Fibroblast of upper back skin (primary cell): ENCODE measurements around the gene CPXM2.
A peak's percentile ranks its signal among the peaks of the same experiment; 100 is the strongest.

Experiments
- DNase-seq: peaks from one replicate; pipeline ENCODE4 v3.0.0-alpha.2; 2013

CPXM2 gene

GRCh38 chr10:123904834-123905409 lies 13.3 kb upstream of the CPXM2 start:
- no peak for DNase-seq

GRCh38 chr10:123903621-123904020 lies 12.0 kb upstream of the CPXM2 start:
- no peak for DNase-seq

- no peak for DNase-seq
Observed at GRCh38 chr10:123901621-123902020, 10.0 kb upstream of the CPXM2 start.

GRCh38 chr10:123897146-123897545 lies 5.5 kb upstream of the CPXM2 start:
- DNase-seq, result no peak

GRCh38 chr10:123896246-123896927 lies 4.8 kb upstream of the CPXM2 start:
- no peak for DNase-seq

GRCh38 chr10:123893651-123894050 lies 2.0 kb upstream of the CPXM2 start:
- no peak for DNase-seq

GRCh38 chr10:123890756-123891143 lies 857 bp downstream of the CPXM2 start:
- no peak for DNase-seq

GRCh38 chr10:123890226-123890625 lies 1.4 kb downstream of the CPXM2 start:
- peak; percentile 13 for DNase-seq

GRCh38 chr10:123889821-123890220 lies 1.8 kb downstream of the CPXM2 start:
- no peak for DNase-seq

GRCh38 chr10:123888751-123889150 lies 2.9 kb downstream of the CPXM2 start:
- DNase-seq, result no peak

- no peak for DNase-seq
Observed at GRCh38 chr10:123888256-123888655, 3.4 kb downstream of the CPXM2 start.

GRCh38 chr10:123886292-123886691 lies 5.3 kb downstream of the CPXM2 start:
- DNase-seq, result no peak

GRCh38 chr10:123885406-123886170 lies 6.0 kb downstream of the CPXM2 start:
- no peak for DNase-seq

GRCh38 chr10:123884907-123885381 lies 6.7 kb downstream of the CPXM2 start:
- no peak for DNase-seq

- DNase-seq, result no peak
Observed at GRCh38 chr10:123884351-123884906, 7.2 kb downstream of the CPXM2 start.

GRCh38 chr10:123883673-123884320 lies 7.8 kb downstream of the CPXM2 start:
- DNase-seq, result peak; percentile 14

- no peak for DNase-seq
Observed at GRCh38 chr10:123882681-123883445, 8.7 kb downstream of the CPXM2 start.

- DNase-seq, result no peak
Observed at GRCh38 chr10:123882177-123882576, 9.4 kb downstream of the CPXM2 start.

- DNase-seq, result no peak
Observed at GRCh38 chr10:123879606-123880257, 11.9 kb downstream of the CPXM2 start.

GRCh38 chr10:123878666-123879303 lies 12.8 kb downstream of the CPXM2 start:
- no peak for DNase-seq

- no peak for DNase-seq
Observed at GRCh38 chr10:123870260-123870659, 21.3 kb downstream of the CPXM2 start.
